ENCODE measurements around the gene CDC42BPB. TPM values are rescaled to one million over a fixed set of nuclear protein-coding genes. Genes with fewer than 3 reads are reported as not detected.

CDC42BPB gene
- total RNA-seq, 1 donor: 14.1 TPM

- no peaks in the 10 kb centered on the region for H3K9me3 ChIP-seq (ENCODE audit: low read depth, low read length)
- peaks cover 29% of the 10 kb centered on the region for H3K27me3 ChIP-seq (ENCODE audit: insufficient read depth, low read length)
- H3K4me1 ChIP-seq (ENCODE audit: insufficient read depth, low read length): peaks cover 19% of the 10 kb centered on the region
- H3K4me3 ChIP-seq (ENCODE audit: low read length): no peak overlapping the region
These were observed 136.9 kb downstream of the CDC42BPB start for GRCh38 chr14:102920273-102920997.

GRCh38 chr14:102918438-102918837 lies 138.9 kb downstream of the CDC42BPB start:
- Histone ChIP-seq H3K4me1 (ENCODE audit: insufficient read depth, low read length) (peaks cover 13% of the 10 kb centered on the region), H3K27me3 (ENCODE audit: insufficient read depth, low read length) (peaks cover 14% of the 10 kb centered on the region), H3K9me3 (ENCODE audit: low read depth, low read length) (no peaks in the 10 kb centered on the region), H3K4me3 (ENCODE audit: low read length) (no peak overlapping the region)

- peaks cover 6% of the 10 kb centered on the region for H3K27me3 ChIP-seq (ENCODE audit: insufficient read depth, low read length)
These were observed 139.7 kb downstream of the CDC42BPB start for GRCh38 chr14:102917469-102918211.

GRCh38 chr14:102917056-102917385 lies 140.3 kb downstream of the CDC42BPB start:
- H3K4me3 ChIP-seq (ENCODE audit: low read length): no peak overlapping the region
- peaks cover 5% of the 10 kb centered on the region for H3K4me1 ChIP-seq (ENCODE audit: insufficient read depth, low read length)
- H3K27me3 ChIP-seq (ENCODE audit: insufficient read depth, low read length): peaks cover under 1% of the 10 kb centered on the region
- no peaks in the 10 kb centered on the region for H3K9me3 ChIP-seq (ENCODE audit: low read depth, low read length)

More at GRCh38 chr14:102917469-102918211, 139.7 kb downstream of the CDC42BPB start:
- Histone ChIP-seq H3K9me3 (ENCODE audit: low read depth, low read length) (no peaks in the 10 kb centered on the region), H3K4me1 (ENCODE audit: insufficient read depth, low read length) (peaks cover 5% of the 10 kb centered on the region), H3K4me3 (ENCODE audit: low read length) (no peak overlapping the region)

DNA sequence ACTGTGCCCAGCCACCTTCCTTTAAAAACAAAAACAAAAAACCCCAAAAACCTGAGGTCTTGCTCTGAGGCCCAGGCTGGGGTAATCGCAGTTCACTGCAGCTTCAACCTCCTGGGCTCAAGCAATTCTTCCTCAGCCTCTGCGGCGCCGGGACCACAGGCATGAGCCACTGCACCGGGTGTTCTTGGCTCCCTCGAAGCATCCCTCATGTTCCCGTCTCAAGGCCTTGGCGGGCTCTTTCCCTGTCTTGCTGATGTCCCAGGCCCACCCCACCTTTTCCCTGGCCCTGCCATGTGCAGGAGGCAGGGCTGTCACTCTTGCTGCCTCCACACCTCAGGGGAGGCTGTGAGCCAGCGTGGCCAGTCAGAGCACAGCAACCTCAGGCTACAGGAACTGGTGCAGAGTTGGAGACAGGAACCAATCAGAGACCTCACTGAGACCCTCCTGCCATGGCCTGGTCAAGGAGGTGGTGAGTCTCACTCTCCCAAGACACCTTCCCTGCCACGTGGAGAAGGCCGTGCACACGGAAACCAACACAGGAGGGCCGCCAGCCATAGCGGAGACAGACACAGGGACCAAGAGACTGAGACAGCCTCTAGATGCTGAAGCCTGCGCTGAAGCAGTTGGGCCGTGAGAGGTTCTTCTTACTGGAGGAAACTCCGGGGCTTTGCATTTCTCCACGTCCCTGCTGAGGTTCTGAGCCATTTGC lies 140.8 kb downstream of the CDC42BPB start:
- Histone ChIP-seq H3K4me1 (ENCODE audit: insufficient read depth, low read length) (peaks cover 5% of the 10 kb centered on the region), H3K27me3 (ENCODE audit: insufficient read depth, low read length) (no peaks in the 10 kb centered on the region), H3K9me3 (ENCODE audit: low read depth, low read length) (no peaks in the 10 kb centered on the region), H3K4me3 (ENCODE audit: low read length) (no peak overlapping the region)

GRCh38 chr14:102915292-102916110 lies 141.8 kb downstream of the CDC42BPB start:
- peaks cover 5% of the 10 kb centered on the region for H3K4me1 ChIP-seq (ENCODE audit: insufficient read depth, low read length)
- H3K9me3 ChIP-seq (ENCODE audit: low read depth, low read length): no peaks in the 10 kb centered on the region
- no peak overlapping the region for H3K4me3 ChIP-seq (ENCODE audit: low read length)
- no peaks in the 10 kb centered on the region for H3K27me3 ChIP-seq (ENCODE audit: insufficient read depth, low read length)

DNA sequence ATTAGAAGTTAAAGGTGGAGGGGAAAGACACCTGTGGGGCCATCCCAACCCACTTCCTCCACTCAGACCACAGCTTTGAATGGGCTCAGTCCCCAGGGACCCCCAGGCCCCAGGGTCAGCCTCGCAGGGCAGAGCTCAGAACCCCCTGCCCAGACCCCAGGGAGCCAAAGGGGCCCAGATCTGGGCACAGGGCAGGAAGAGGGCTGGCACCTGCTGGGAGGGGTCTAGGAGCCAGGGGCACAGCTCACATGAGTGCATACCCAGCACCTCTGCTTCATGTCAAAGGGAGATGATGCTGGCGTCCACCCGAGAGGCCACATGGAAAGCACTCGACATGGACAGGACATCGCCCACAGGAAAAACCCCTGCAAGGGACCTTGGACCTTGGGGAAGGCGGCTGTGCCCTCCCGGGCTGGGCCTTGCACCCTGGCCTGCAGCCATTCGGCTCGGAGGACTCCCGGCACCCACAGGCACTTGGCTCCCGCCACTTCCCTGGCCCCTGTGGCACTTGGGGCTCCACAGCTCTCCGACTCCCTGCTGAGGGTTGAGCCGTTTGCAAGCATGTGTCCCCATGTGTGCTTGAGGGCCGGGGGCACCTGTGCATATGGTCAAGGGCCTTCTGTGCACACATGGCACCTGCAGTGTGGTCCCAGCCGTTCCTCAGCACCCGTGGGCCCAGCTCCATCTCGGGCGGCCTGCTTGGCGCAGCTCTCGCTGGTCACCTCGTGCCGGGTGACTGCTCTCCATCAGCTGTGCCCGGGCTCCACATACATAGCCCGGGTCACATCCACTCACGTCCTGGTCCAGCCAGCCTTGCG lies 142.7 kb downstream of the CDC42BPB start:
- Histone ChIP-seq H3K4me1 (ENCODE audit: insufficient read depth, low read length) (peaks cover 5% of the 10 kb centered on the region), H3K9me3 (ENCODE audit: low read depth, low read length) (no peaks in the 10 kb centered on the region), H3K4me3 (ENCODE audit: low read length) (no peak overlapping the region), H3K27me3 (ENCODE audit: insufficient read depth, low read length) (no peaks in the 10 kb centered on the region)

GRCh38 chr14:102913341-102914211 lies 143.8 kb downstream of the CDC42BPB start:
- Histone ChIP-seq H3K27me3 (ENCODE audit: insufficient read depth, low read length) (no peaks in the 10 kb centered on the region), H3K4me1 (ENCODE audit: insufficient read depth, low read length) (peaks cover 5% of the 10 kb centered on the region), H3K4me3 (ENCODE audit: low read length) (no peak overlapping the region)

DNA sequence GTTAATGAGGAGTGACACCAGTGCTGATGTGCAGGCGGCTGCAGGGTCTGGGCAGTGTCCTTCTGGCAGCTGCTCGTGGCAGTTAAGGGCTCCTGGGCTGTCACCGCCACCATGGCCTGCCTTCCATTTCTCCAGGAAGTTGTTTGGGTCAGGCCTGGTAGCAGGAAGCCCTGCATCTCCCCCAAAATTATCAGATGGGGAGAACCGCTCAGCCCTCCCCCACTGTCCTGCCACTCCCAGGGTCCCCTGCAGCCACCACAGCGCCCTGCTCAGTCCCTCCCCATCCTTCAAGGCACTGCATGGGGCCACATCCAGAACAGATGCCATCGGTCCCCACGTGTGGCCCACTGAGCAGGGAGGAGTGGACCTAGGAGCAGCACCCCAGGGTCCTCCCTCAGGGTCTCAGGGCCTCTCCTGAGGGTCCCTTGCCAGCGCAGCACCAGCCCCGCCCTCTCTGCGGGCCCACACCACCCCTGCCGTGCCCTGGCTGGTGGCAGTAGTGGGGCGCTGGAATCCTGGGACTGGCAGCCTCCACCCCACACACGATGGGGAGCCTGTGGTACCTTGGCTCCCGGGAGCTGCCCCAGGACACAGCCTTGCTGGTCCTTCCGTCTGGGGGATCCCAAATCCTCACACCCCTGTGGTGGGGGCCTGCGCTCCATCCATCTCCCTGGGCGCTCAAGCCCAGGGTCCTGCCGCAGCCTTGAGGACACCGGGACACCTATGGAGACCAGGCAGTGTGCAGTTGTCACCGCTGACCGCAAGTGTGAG lies 145.2 kb downstream of the CDC42BPB start:
- Histone ChIP-seq H3K4me1 (ENCODE audit: insufficient read depth, low read length) (peaks cover 5% of the 10 kb centered on the region), H3K27me3 (ENCODE audit: insufficient read depth, low read length) (no peaks in the 10 kb centered on the region), H3K9me3 (ENCODE audit: low read depth, low read length) (no peaks in the 10 kb centered on the region), H3K4me3 (ENCODE audit: low read length) (no peak overlapping the region)

More at GRCh38 chr14:102913341-102914211, 143.8 kb downstream of the CDC42BPB start:
- no peaks in the 10 kb centered on the region for H3K9me3 ChIP-seq (ENCODE audit: low read depth, low read length)

DNA sequence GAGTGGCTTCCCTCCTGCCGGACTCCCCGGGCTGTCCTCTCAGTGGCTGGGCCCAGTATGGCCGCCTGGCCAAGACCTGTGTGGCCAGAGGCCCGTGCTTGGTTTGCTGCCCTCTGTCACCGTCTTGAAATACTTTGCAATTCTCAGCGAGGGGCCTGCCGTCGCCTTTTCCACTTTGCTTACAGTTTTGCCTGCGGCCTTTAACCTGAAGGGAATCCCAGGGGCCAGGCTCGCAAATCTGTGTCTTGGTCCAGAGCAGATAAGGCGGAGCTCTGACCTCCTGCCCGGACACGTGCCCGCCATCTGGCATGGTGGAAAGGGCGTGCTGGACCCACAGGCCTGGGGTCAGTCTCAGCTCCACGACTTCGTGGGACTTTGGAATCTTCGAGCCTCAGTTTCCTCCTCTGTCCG lies 145.8 kb downstream of the CDC42BPB start:
- H3K27me3 ChIP-seq (ENCODE audit: insufficient read depth, low read length): no peaks in the 10 kb centered on the region
- H3K4me3 ChIP-seq (ENCODE audit: low read length): no peak overlapping the region
- peaks cover 4% of the 10 kb centered on the region for H3K4me1 ChIP-seq (ENCODE audit: insufficient read depth, low read length)
- no peaks in the 10 kb centered on the region for H3K9me3 ChIP-seq (ENCODE audit: low read depth, low read length)

DNA sequence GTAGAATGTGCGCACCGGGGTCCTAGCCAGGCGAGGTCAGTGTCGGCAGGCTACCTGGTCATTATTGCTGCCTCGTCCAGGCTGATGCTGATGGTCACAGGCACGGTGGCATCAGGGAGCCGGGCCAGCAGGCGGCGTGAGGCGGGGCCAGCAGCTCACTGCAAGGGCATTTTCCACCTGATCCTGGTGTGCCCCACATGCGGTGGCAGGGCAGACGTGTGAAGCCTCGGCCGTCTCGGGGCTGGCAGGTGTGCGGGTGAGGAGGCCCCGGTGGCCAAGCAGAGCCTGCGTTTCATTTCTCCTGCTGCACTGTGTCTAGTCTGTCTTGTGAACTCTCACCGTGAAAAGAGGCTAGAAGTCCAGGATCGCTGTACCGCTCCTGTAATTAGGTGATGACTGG lies 146.9 kb downstream of the CDC42BPB start:
- Histone ChIP-seq H3K27me3 (ENCODE audit: insufficient read depth, low read length) (no peaks in the 10 kb centered on the region), H3K4me3 (ENCODE audit: low read length) (no peak overlapping the region), H3K9me3 (ENCODE audit: low read depth, low read length) (no peaks in the 10 kb centered on the region), H3K4me1 (ENCODE audit: insufficient read depth, low read length) (no peaks in the 10 kb centered on the region)

GRCh38 chr14:102909911-102910310 lies 147.4 kb downstream of the CDC42BPB start:
- Histone ChIP-seq H3K9me3 (ENCODE audit: low read depth, low read length) (no peaks in the 10 kb centered on the region), H3K27me3 (ENCODE audit: insufficient read depth, low read length) (no peaks in the 10 kb centered on the region), H3K4me3 (ENCODE audit: low read length) (no peak overlapping the region), H3K4me1 (ENCODE audit: insufficient read depth, low read length) (no peaks in the 10 kb centered on the region)

DNA sequence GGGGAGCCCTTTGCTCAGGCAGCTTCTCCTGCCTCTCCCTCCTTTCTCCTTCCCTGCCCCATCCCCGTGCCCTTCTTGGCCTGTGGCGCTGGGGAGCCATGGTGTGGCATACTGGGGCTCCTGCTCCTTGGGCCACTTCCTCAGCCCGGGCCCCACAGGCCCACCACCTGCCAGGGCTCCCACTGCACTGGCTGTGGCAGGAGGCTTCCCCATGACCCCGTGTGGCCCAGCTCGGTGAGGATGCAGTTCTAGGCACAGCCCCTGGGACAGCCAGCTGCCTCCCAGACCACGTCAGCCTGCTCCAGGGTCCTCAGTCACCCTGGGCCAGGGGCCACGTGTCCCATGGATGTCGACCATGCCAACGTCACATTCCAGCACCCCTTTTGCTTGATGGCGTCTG lies 147.9 kb downstream of the CDC42BPB start:
- Histone ChIP-seq H3K4me1 (ENCODE audit: insufficient read depth, low read length) (no peaks in the 10 kb centered on the region), H3K27me3 (ENCODE audit: insufficient read depth, low read length) (no peaks in the 10 kb centered on the region), H3K9me3 (ENCODE audit: low read depth, low read length) (no peaks in the 10 kb centered on the region), H3K4me3 (ENCODE audit: low read length) (no peak overlapping the region)

Measured in mononuclear cell (primary cell).